Measurements from ENCODE around the gene XRRA1. TPM values are rescaled to one million over a fixed set of nuclear protein-coding genes. Genes with fewer than 3 reads are reported as not detected.

XRRA1 gene
- total and polyA plus RNA-seq, 2 of the 13 experiments (the other 11 are each of a cell fraction or from before 2014, with no cell fraction given), result 7.6 to 10.5 TPM

- TF ChIP-seq IRF1 (CRISPR knock-in tag; IDR thresholded peaks at IDR 0.05; ENCODE audit: low read depth), result no peak
- peak in 1 of 2 experiments; percentile 60; a peak in 1 of 4 replicates for TF ChIP-seq EP300 (IDR thresholded peaks at IDR 0.05; ENCODE audit: low read depth in 2 of 2, low read length in 2 of 2)
- TF ChIP-seq EP300 (CRISPR knock-in tag; IDR thresholded peaks at IDR 0.05; ENCODE audit: borderline replicate concordance), result 0 out of 2 replicates have a peak, but pooled peaks have one; percentile 32
- TF ChIP-seq FOXP4 (CRISPR knock-in tag; IDR thresholded peaks at IDR 0.05), result peak; percentile 80
- TF ChIP-seq NR2F6 (IDR thresholded peaks at IDR 0.05), result peak; percentile 34; the same call in 1 of the 2 replicates
- no peak for TF ChIP-seq NR2F6 (CRISPR knock-in tag; IDR thresholded peaks at IDR 0.05)
- peak; percentile 93 for TF ChIP-seq TBX2 (CRISPR knock-in tag; IDR thresholded peaks at IDR 0.05; ENCODE audit: borderline replicate concordance)
- no peak for TF ChIP-seq KDM1A (CRISPR knock-in tag; IDR thresholded peaks at IDR 0.05)
- no peak for TF ChIP-seq ZNF709 (CRISPR knock-in tag; IDR thresholded peaks at IDR 0.05)
- TF ChIP-seq KDM6A (CRISPR knock-in tag; IDR thresholded peaks at IDR 0.05; ENCODE audit: low read depth), result 0 out of 2 replicates have a peak, but pooled peaks have one; percentile 19
- TF ChIP-seq NFIC (IDR thresholded peaks at IDR 0.05; ENCODE audit: low read length), result peak; percentile 48; the same call in 1 of the 2 replicates
- peak; percentile 15; the same call in 1 of the 2 replicates for TF ChIP-seq ZNF12 (CRISPR knock-in tag; IDR thresholded peaks at IDR 0.05)
- TF ChIP-seq ZBTB49 (CRISPR knock-in tag; IDR thresholded peaks at IDR 0.05; ENCODE audit: borderline replicate concordance), result no peak
- no peak for TF ChIP-seq MEIS1 (CRISPR knock-in tag; IDR thresholded peaks at IDR 0.05; ENCODE audit: borderline replicate concordance)
- no peak for TF ChIP-seq GMEB2 (CRISPR knock-in tag; IDR thresholded peaks at IDR 0.05; ENCODE audit: low read depth)
- TF ChIP-seq BCL6 (CRISPR knock-in tag; IDR thresholded peaks at IDR 0.05), result peak; percentile 22; the same call in 1 of the 2 replicates
- peak; percentile 35; the same call in 1 of the 2 replicates for TF ChIP-seq ZNF264 (CRISPR knock-in tag; IDR thresholded peaks at IDR 0.05)
- no peak for TF ChIP-seq BORCS8-MEF2B (CRISPR knock-in tag; IDR thresholded peaks at IDR 0.05)
- 0 out of 2 replicates have a peak, but pooled peaks have one; percentile 33 for TF ChIP-seq ZNF710 (CRISPR knock-in tag; IDR thresholded peaks at IDR 0.05; ENCODE audit: borderline replicate concordance)
- no peak for TF ChIP-seq ZNF761 (CRISPR knock-in tag; conservative IDR thresholded peaks at IDR 0.05)
- TF ChIP-seq HMG20B (CRISPR knock-in tag; conservative IDR thresholded peaks at IDR 0.05), result 0 out of 2 replicates have a peak, but pooled peaks have one; percentile 36
Observed at GRCh38 chr11:74849525-74850391, 99.1 kb downstream of the XRRA1 start (continued).
